WI38 (cell line): ENCODE results near the gene OR7G2.

Experiments used
- H3K4me3 ChIP-seq: 2 replicates; pipeline ENCODE4 v1.5.1; 2011; ENCODE audit warnings: low read depth, mild to moderate bottlenecking, control low read depth, low read length
- TF ChIP-seq, protein P1 (sequence below): IDR thresholded peaks from 2 replicates; pipeline ENCODE4 v1.5.1; 2012; ENCODE audit warnings: low read depth, mild to moderate bottlenecking, control low read depth, low read length

Gene OR7G2

DNA sequence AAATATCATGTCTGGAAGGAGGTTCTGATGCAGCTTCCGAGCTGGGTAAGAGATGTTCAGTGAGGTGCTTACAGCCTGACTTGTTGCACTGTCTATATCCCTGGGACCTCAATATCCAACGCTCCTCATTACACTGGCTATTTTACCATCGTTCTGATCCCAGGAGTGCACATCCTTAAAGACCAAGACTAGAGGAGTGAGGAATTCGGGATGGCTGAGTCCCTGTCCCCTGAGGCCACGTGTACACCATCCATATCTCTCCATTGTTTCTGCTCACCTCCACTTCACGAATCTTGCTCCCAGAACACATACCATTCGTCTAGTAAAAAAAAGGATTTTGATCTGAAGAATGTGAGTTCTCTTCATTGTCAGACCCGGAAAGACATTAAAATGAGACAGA, at the start of gene OR7G2:
Gene OR7G2, minus strand, starts transcription at position 101 of the 400 bp plus-strand sequence. CDS start 4,232 bp downstream, outside the sequence.
- H3K4me3 ChIP-seq: no peak within 1 kb of the TSS
- TF ChIP-seq, protein P1, sequence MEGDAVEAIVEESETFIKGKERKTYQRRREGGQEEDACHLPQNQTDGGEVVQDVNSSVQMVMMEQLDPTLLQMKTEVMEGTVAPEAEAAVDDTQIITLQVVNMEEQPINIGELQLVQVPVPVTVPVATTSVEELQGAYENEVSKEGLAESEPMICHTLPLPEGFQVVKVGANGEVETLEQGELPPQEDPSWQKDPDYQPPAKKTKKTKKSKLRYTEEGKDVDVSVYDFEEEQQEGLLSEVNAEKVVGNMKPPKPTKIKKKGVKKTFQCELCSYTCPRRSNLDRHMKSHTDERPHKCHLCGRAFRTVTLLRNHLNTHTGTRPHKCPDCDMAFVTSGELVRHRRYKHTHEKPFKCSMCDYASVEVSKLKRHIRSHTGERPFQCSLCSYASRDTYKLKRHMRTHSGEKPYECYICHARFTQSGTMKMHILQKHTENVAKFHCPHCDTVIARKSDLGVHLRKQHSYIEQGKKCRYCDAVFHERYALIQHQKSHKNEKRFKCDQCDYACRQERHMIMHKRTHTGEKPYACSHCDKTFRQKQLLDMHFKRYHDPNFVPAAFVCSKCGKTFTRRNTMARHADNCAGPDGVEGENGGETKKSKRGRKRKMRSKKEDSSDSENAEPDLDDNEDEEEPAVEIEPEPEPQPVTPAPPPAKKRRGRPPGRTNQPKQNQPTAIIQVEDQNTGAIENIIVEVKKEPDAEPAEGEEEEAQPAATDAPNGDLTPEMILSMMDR: no peak

DNA sequence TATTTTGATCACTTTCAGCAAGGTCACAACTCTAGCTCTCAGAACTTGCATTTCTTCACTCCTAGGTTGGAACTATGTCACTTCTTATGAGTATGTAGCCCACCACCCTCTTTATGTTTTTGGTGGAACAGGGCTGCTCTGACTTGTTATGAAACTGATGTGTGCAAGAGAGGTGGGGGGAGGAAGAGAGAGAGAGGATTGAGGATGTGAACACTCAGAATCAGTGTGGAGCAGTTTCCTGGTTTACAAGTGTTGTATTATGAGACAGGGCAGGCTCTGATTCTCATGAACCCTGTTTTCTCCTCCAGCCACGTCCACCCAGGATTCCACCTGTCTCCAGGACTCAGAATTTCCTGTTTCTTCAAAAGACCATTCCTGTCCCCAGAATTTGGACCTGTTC, 49.0 kb upstream of the OR7G2 start:
- H3K4me3 ChIP-seq: no peak overlapping the region
- TF ChIP-seq, protein P1: no peak

- TF ChIP-seq, protein P1: no peak
Measured at GRCh38 chr19:9155591-9155990, 48.3 kb upstream of the OR7G2 start.

DNA sequence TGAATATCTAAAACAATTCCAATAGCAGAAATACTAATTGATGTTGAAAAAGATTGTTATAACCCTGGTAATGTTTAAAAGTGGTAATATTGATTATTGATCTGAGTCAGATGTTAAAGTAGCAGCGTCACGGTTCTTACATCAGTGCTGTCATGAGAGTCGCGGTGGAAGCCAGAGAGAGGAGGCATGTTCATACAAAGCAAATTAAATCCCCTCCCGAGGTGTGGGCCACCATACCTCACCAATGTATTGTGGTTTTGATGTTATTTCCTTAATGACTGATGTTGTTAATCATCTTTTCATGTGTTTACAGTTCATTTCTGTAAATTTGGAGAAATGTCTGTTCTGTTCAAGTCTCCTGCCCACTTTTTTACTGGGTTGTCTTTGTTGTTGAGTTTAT, 44.1 kb upstream of the OR7G2 start:
- H3K4me3 ChIP-seq: no peak overlapping the region
- TF ChIP-seq, protein P1: no peak

More at GRCh38 chr19:9155591-9155990, 48.3 kb upstream of the OR7G2 start:
- no peak overlapping the region for H3K4me3 ChIP-seq

DNA sequence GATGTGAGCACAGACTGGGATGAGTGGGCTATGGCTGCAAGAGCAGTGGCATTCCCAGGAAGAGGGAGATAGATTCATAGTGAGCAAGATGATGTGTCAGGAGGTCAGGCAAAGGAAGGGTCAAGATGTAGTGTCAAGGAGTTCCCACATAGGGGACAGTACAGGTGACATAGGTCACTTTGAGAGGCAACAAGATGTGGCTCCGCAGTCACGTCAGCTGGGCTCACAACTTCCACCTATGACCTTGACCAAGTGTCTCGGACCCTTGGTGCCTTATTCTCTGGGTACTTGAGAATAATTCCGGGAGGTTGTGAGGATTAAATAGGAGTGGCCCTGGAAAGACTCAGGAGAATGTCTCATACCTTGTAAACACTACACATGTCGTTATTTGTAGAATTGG, 43.4 kb upstream of the OR7G2 start:
- TF ChIP-seq, protein P1: no peak
- no peak overlapping the region for H3K4me3 ChIP-seq

GRCh38 chr19:9149997-9150396, 42.7 kb upstream of the OR7G2 start:
- TF ChIP-seq, protein P1: no peak
- H3K4me3 ChIP-seq: no peak overlapping the region

DNA sequence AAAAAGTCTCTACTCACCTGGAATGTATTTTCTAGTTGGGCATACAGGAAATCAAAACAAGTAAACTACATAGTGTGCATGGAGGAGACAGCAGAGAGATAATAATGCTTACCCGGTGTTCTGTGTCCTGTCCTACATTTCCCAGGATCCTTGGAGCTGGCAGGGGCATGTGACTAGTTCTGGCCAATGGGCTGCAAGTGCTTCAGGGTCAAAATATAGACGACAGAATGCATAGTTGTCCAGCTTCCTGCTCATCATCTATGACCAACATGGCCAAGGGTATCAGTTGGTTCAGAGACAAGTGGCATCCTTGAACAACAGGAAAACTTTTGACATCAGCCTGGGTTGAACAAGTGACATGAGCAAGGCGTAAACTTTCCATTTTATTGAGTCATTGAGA, 41.4 kb upstream of the OR7G2 start:
- no peak overlapping the region for H3K4me3 ChIP-seq
- TF ChIP-seq, protein P1: no peak
